ENCODE measurements around the gene ACP2. TPM values are rescaled to one million over a fixed set of nuclear protein-coding genes. Genes with fewer than 3 reads are reported as not detected.
A peak's percentile ranks its signal among the peaks of the same experiment; 100 is the strongest.

The ACP2 gene
- total RNA-seq, 2 experiments from 2014 or later, result 26.7 to 27.5 TPM

DNA sequence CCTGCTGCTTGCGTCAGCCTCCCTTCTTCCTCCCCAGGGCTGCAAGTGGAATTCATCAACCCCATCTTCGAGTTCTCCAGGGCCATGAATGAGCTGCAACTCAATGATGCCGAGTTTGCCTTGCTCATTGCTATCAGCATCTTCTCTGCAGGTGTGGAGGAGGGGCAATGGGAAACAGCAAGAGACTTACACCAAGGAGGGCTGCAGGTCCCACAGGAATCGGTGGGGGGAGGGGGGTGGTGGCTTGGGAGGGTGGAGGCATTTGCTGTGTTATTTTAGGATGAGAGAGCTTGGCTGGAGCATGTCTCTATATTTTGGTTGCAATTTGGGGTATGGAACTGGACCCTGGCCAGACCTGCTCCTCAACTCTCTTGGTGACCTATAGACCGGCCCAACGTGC lies 19.3 kb upstream of the ACP2 start:
- H3K4me1 Mint-ChIP-seq (ENCODE audit: low read depth), result peaks cover 61% of the 10 kb centered on the region
- ChIA-PET POLR2A (interaction anchor here (1.1 to 1.4 kb wide), 4 partner anchors 9 to 53 kb away, joined by 3 to 7 read pairs (median 6); partner anchors contain the start of genes ACP2 and DDB2), CTCF (interaction anchor here (1.0 to 2.3 kb wide), 6 partner anchors 9 to 163 kb away, joined by 3 to 29 read pairs (median 6); partner anchors contain the start of genes ACP2 and NR1H3)
- peak overlapping the region; percentile 98 for H3K27ac Mint-ChIP-seq
- H3K36me3 Mint-ChIP-seq (ENCODE audit: low read depth), result peaks cover 12% of the 10 kb centered on the region
- no peak overlapping the region for H3K4me3 Mint-ChIP-seq
- DNase-seq (no peak), ATAC-seq (no peak)
- no peaks in the 10 kb centered on the region for H3K9me3 Mint-ChIP-seq (ENCODE audit: insufficient read depth)
- H3K27me3 Mint-ChIP-seq (ENCODE audit: low read depth), result no peaks in the 10 kb centered on the region

DNA sequence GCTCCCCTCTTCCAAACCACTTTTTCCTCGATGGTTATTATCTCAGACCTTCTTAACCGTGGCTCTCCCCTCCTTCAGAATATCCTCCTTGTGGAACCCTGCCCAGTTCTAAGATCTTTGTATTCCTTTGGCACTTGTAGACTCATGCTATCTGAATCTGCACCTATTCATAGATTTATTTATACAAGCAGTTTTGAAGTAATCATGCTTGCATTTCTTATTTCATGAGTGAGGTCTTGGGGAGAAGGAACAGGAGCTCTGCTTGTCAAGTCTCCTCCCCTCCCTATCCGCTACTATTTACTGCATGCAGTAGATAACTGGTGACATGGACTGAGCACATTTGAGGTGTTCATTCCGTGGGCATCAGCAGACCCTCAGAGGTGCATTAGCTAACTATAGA lies 15.9 kb upstream of the ACP2 start:
- DNase-seq (no peak), ATAC-seq (no peak)
- H3K4me1 Mint-ChIP-seq (ENCODE audit: low read depth), result peaks cover 48% of the 10 kb centered on the region
- POLR2A ChIA-PET, result interaction anchor here (1.6 to 2.9 kb wide), 2 partner anchors 16 to 18 kb away, joined by 6 to 13 read pairs; partner anchors contain the start of gene ACP2
- CTCF ChIA-PET, result interaction anchor here (0.7 to 1.3 kb wide), 5 partner anchors 9 to 85 kb away, joined by 3 to 5 read pairs (median 3); partner anchors contain the start of gene ACP2
- H3K27ac Mint-ChIP-seq, result peak overlapping the region; percentile 87
- no peak overlapping the region for H3K4me3 Mint-ChIP-seq
- H3K27me3 Mint-ChIP-seq (ENCODE audit: low read depth), result no peaks in the 10 kb centered on the region
- H3K9me3 Mint-ChIP-seq (ENCODE audit: insufficient read depth), result no peaks in the 10 kb centered on the region
- peaks cover 14% of the 10 kb centered on the region for H3K36me3 Mint-ChIP-seq (ENCODE audit: low read depth)

GRCh38 chr11:47264119-47264518 lies 15.5 kb upstream of the ACP2 start:
- ATAC-seq, result no peak
- DNase-seq, result no peak
- ChIA-PET POLR2A (interaction anchor here (0.6 to 2.9 kb wide), 3 partner anchors 16 to 48 kb away, joined by 3 to 13 read pairs (median 6); partner anchors contain the start of gene ACP2), CTCF (interaction anchor here (0.7 to 1.3 kb wide), 2 partner anchors 82 to 84 kb away, joined by 3 to 5 read pairs; no protein-coding TSS in a partner anchor)
- Mint-ChIP-seq H3K27ac (peak overlapping the region; percentile 53), H3K4me3 (no peak overlapping the region), H3K9me3 (ENCODE audit: insufficient read depth) (no peaks in the 10 kb centered on the region), H3K36me3 (ENCODE audit: low read depth) (peaks cover 14% of the 10 kb centered on the region), H3K27me3 (ENCODE audit: low read depth) (no peaks in the 10 kb centered on the region), H3K4me1 (ENCODE audit: low read depth) (peaks cover 50% of the 10 kb centered on the region)

GRCh38 chr11:47261291-47261800 lies 12.7 kb upstream of the ACP2 start:
- Mint-ChIP-seq H3K36me3 (ENCODE audit: low read depth) (peaks cover 14% of the 10 kb centered on the region), H3K4me1 (ENCODE audit: low read depth) (peaks cover 45% of the 10 kb centered on the region), H3K27ac (peak overlapping the region; percentile 64), H3K27me3 (ENCODE audit: low read depth) (no peaks in the 10 kb centered on the region), H3K9me3 (ENCODE audit: insufficient read depth) (no peaks in the 10 kb centered on the region), H3K4me3 (no peak overlapping the region)
- ATAC-seq (no peak), DNase-seq (no peak)
- POLR2A ChIA-PET, result interaction anchor here (0.8 kb wide), 1 partner anchor 20 kb away, joined by 3 read pairs; no protein-coding TSS in a partner anchor
- CTCF ChIA-PET, result interaction anchor here (3.0 to 4.7 kb wide), 2 partner anchors 13 to 46 kb away, joined by 27 to 68 read pairs; partner anchors contain the start of genes ACP2 and DDB2

DNA sequence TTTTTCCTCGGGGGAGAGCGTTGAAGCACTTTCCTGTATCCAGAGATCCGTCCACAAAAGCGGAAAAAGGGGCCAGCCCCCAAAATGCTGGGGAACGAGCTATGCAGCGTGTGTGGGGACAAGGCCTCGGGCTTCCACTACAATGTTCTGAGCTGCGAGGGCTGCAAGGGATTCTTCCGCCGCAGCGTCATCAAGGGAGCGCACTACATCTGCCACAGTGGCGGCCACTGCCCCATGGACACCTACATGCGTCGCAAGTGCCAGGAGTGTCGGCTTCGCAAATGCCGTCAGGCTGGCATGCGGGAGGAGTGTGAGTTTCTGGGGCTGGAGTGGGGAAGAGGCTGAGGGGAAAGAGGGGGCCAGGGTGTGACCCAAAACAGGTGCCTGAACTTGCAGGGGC lies 11.8 kb upstream of the ACP2 start:
- H3K36me3 Mint-ChIP-seq (ENCODE audit: low read depth), result peaks cover 13% of the 10 kb centered on the region
- ChIA-PET CTCF (interaction anchor here (0.9 to 4.7 kb wide), 10 partner anchors 8 to 149 kb away, joined by 3 to 68 read pairs (median 27); partner anchors contain the start of genes ACP2, ARFGAP2, DDB2 and MADD), POLR2A (interaction anchor here (1.5 to 3.7 kb wide), 2 partner anchors 12 to 16 kb away, joined by 5 to 17 read pairs; partner anchors contain the start of gene ACP2)
- no peaks in the 10 kb centered on the region for H3K9me3 Mint-ChIP-seq (ENCODE audit: insufficient read depth)
- H3K4me1 Mint-ChIP-seq (ENCODE audit: low read depth), result peaks cover 37% of the 10 kb centered on the region
- H3K27me3 Mint-ChIP-seq (ENCODE audit: low read depth), result no peaks in the 10 kb centered on the region
- no peak overlapping the region for H3K4me3 Mint-ChIP-seq
- ATAC-seq (no peak), DNase-seq (no peak)
- peak overlapping the region; percentile 62 for H3K27ac Mint-ChIP-seq

DNA sequence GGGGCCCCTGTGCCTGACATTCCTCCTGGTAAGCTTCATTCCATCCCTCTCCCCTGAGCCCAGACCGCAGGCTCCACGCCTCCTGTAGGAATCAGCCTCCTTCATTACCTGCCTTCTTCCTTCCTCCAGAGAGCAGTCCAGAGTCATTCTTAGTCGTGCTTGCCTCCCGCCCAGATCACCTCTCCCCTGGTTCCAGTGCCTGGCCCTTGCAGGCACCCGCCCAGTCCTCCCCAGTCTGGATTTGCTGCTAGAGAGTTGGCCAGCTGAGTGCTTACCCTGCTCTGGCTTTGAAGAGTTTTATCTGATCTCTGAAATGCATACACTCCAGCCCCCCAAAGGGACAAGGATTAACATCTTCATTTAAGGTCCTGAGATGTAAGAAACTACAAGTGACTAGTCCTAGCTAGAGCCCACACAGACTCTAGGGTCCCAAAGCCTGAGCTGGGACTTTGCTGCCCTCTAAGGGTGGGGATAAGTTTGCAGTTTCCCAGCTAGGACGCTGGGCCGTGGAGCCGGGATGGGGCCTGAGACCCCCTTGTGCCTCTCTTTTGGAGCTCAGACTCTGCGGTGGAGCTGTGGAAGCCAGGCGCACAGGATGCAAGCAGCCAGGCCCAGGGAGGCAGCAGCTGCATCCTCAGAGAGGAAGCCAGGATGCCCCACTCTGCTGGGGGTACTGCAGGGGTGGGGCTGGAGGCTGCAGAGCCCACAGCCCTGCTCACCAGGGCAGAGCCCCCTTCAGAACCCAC lies 10.8 kb upstream of the ACP2 start:
- POLR2A ChIA-PET, result interaction anchor here (0.5 to 3.7 kb wide), 8 partner anchors 9 to 566 kb away, joined by 3 to 17 read pairs (median 5); partner anchors contain the start of genes ACP2 and DDB2
- H3K4me1 Mint-ChIP-seq (ENCODE audit: low read depth), result peaks cover 35% of the 10 kb centered on the region
- peaks cover 8% of the 10 kb centered on the region for H3K36me3 Mint-ChIP-seq (ENCODE audit: low read depth)
- CTCF ChIA-PET, result interaction anchor here (0.6 to 4.7 kb wide), 28 partner anchors 9 to 588 kb away, joined by 3 to 68 read pairs (median 4); partner anchors contain the start of genes ACP2, ARFGAP2, DDB2 and MADD
- H3K9me3 Mint-ChIP-seq (ENCODE audit: insufficient read depth), result no peaks in the 10 kb centered on the region
- H3K27ac Mint-ChIP-seq, result peak overlapping the region; percentile 62
- peak; percentile 78 for ATAC-seq
- no peaks in the 10 kb centered on the region for H3K27me3 Mint-ChIP-seq (ENCODE audit: low read depth)
- DNase-seq, result peak; percentile 62
- H3K4me3 Mint-ChIP-seq, result no peak overlapping the region

DNA sequence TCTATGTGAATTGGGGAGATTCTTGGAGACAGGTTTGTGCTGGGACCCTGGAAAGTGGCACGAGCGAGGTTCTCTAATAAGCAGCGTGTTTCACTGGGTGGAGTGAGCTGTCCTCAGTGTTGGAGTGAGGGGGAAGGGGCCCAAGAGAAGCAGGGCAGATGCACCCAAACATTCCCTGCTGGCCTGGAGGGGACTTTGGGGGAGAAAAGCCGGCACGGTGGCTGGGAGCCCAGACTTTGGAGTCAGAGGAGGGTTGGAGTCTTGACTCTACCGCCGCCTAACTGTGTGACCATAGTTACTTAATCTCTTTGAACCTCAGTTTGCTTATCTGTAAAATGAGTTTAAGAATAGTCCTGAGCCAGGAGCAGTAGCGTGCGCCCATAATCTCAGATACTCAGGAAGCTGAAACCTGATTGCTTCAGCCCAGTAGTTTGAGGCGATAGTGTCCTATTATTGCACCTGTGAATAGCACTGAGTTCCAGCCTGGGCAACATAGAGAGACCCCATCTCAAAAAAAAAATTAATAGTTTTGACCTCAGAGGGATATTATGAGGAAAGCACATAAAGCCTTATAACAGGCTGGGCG lies 9.8 kb upstream of the ACP2 start:
- Mint-ChIP-seq H3K27ac (peak overlapping the region; percentile 53), H3K9me3 (ENCODE audit: insufficient read depth) (no peaks in the 10 kb centered on the region), H3K4me3 (no peak overlapping the region), H3K4me1 (ENCODE audit: low read depth) (peaks cover 34% of the 10 kb centered on the region), H3K27me3 (ENCODE audit: low read depth) (no peaks in the 10 kb centered on the region), H3K36me3 (ENCODE audit: low read depth) (peaks cover 2% of the 10 kb centered on the region)
- CTCF ChIA-PET, result interaction anchor here (0.9 to 4.7 kb wide), 16 partner anchors 10 to 587 kb away, joined by 3 to 68 read pairs (median 6); partner anchors contain the start of genes ACP2, ARFGAP2, DDB2 and MADD
- DNase-seq, result no peak
- no peak for ATAC-seq
- POLR2A ChIA-PET, result interaction anchor here (1.3 to 3.7 kb wide), 4 partner anchors 10 to 43 kb away, joined by 4 to 17 read pairs (median 9); partner anchors contain the start of genes ACP2 and DDB2

- ATAC-seq (peak; percentile 25), DNase-seq (no peak)
- H3K4me1 Mint-ChIP-seq (ENCODE audit: low read depth), result peaks cover 34% of the 10 kb centered on the region
- ChIA-PET POLR2A (interaction anchor here (1.2 to 3.7 kb wide), 5 partner anchors 9 to 43 kb away, joined by 3 to 17 read pairs (median 5); partner anchors contain the start of genes ACP2 and DDB2), CTCF (interaction anchor here (3.4 to 4.7 kb wide), 4 partner anchors 9 to 79 kb away, joined by 29 to 68 read pairs (median 54); partner anchors contain the start of genes ACP2, ARFGAP2 and MADD)
- no peaks in the 10 kb centered on the region for H3K9me3 Mint-ChIP-seq (ENCODE audit: insufficient read depth)
- H3K36me3 Mint-ChIP-seq (ENCODE audit: low read depth), result peaks cover 2% of the 10 kb centered on the region
- H3K4me3 Mint-ChIP-seq, result no peak within 1 kb of the TSS
- H3K27me3 Mint-ChIP-seq (ENCODE audit: low read depth), result no peaks in the 10 kb centered on the region
- peak within 1 kb of the TSS; percentile 53 for H3K27ac Mint-ChIP-seq
These were observed 9.1 kb upstream of the ACP2 start, which contains the start of gene NR1H3 for GRCh38 chr11:47257517-47258316. NR1H3 (plus strand) TSS chr11:47257996; CDS start chr11:47259217, 1,221 bp downstream.

- Mint-ChIP-seq H3K27ac (no peak overlapping the region), H3K4me3 (no peak overlapping the region), H3K4me1 (ENCODE audit: low read depth) (peaks cover 34% of the 10 kb centered on the region), H3K27me3 (ENCODE audit: low read depth) (no peaks in the 10 kb centered on the region), H3K9me3 (ENCODE audit: insufficient read depth) (no peaks in the 10 kb centered on the region), H3K36me3 (ENCODE audit: low read depth) (peaks cover 2% of the 10 kb centered on the region)
- CTCF ChIA-PET, result interaction anchor here (3.9 to 4.7 kb wide), 3 partner anchors 8 to 79 kb away, joined by 54 to 68 read pairs (median 54); partner anchors contain the start of genes ACP2, ARFGAP2 and MADD
- ATAC-seq (no peak), DNase-seq (no peak)
- POLR2A ChIA-PET, result interaction anchor here (0.6 to 3.7 kb wide), 5 partner anchors 8 to 131 kb away, joined by 3 to 17 read pairs (median 4); partner anchors contain the start of genes ACP2 and DDB2
These were observed 8.5 kb upstream of the ACP2 start for GRCh38 chr11:47257177-47257516.

- ChIA-PET POLR2A (interaction anchor here (0.6 kb wide), 1 partner anchor 132 kb away, joined by 3 read pairs; no protein-coding TSS in a partner anchor), CTCF (interaction anchor here (3.9 to 4.7 kb wide), 3 partner anchors 8 to 78 kb away, joined by 54 to 68 read pairs (median 54); partner anchors contain the start of genes ACP2, ARFGAP2 and MADD)
These were observed 7.8 kb upstream of the ACP2 start for GRCh38 chr11:47256374-47256773.

More at GRCh38 chr11:47256374-47256773, 7.8 kb upstream of the ACP2 start:
- H3K9me3 Mint-ChIP-seq (ENCODE audit: insufficient read depth), result no peaks in the 10 kb centered on the region
- ATAC-seq (no peak), DNase-seq (no peak)
- H3K4me3 Mint-ChIP-seq, result no peak overlapping the region
- H3K4me1 Mint-ChIP-seq (ENCODE audit: low read depth), result peaks cover 37% of the 10 kb centered on the region
- H3K27me3 Mint-ChIP-seq (ENCODE audit: low read depth), result no peaks in the 10 kb centered on the region
- no peaks in the 10 kb centered on the region for H3K36me3 Mint-ChIP-seq (ENCODE audit: low read depth)
- H3K27ac Mint-ChIP-seq, result no peak overlapping the region

All from activated CD8-positive, alpha-beta T cell treated with anti-CD3 and anti-CD28 coated beads, Interleukin-2, amount 10 ng/mL, durations not matched to agents 7 days and 5 days (primary cell).